Activated naive CD4-positive, alpha-beta T cell treated with anti-CD3 and anti-CD28 coated beads, Interleukin-2, amount 50 U/mL, for 24 hours (primary cell): Measurements from ENCODE around the gene UBA3.

ENCODE experiments used
- H3K27ac Mint-ChIP-seq: one replicate; pipeline ENCODE4 v1.8.0; 2021; ENCODE audit warnings: mild to moderate bottlenecking, mixed read lengths
- H3K27me3 Mint-ChIP-seq: one replicate; pipeline ENCODE4 v1.8.0; 2021; ENCODE audit warnings: mixed read lengths
- H3K36me3 Mint-ChIP-seq: one replicate; pipeline ENCODE4 v1.8.0; 2021; ENCODE audit warnings: mixed read lengths
- H3K4me1 Mint-ChIP-seq: one replicate; pipeline ENCODE4 v1.8.0; 2021; ENCODE audit warnings: mixed read lengths
- H3K4me3 Mint-ChIP-seq: one replicate; pipeline ENCODE4 v1.8.0; 2021; ENCODE audit warnings: mild to moderate bottlenecking, mixed read lengths
- H3K9me3 Mint-ChIP-seq: one replicate; pipeline ENCODE4 v1.8.0; 2021; ENCODE audit warnings: mixed read lengths

The UBA3 gene

GRCh38 chr3:69013253-69014021 is 66.7 kb downstream of the UBA3 start, which contains the start of gene EOGT:
Gene EOGT, minus strand, starts transcription at chr3:69013684. Its CDS starts 3,838 bp downstream, at chr3:69009846.
- Mint-ChIP-seq H3K9me3 (no peaks in the 10 kb centered on the region), H3K4me3 (peak within 1 kb of the TSS; percentile 87), H3K27ac (peak within 1 kb of the TSS; percentile 93), H3K27me3 (no peaks in the 10 kb centered on the region), H3K4me1 (peaks cover 33% of the 10 kb centered on the region), H3K36me3 (peaks cover 6% of the 10 kb centered on the region)

- H3K27ac Mint-ChIP-seq = peak overlapping the region; percentile 89
- no peaks in the 10 kb centered on the region for H3K9me3 Mint-ChIP-seq
- peaks cover 7% of the 10 kb centered on the region for H3K36me3 Mint-ChIP-seq
- no peaks in the 10 kb centered on the region for H3K27me3 Mint-ChIP-seq
- H3K4me3 Mint-ChIP-seq = peak overlapping the region; percentile 87
- peaks cover 33% of the 10 kb centered on the region for H3K4me1 Mint-ChIP-seq
Measured at GRCh38 chr3:69012800-69013252, 67.3 kb downstream of the UBA3 start.

- Mint-ChIP-seq H3K4me3 (peak overlapping the region; percentile 87), H3K27me3 (no peaks in the 10 kb centered on the region), H3K36me3 (peaks cover 7% of the 10 kb centered on the region), H3K27ac (peak overlapping the region; percentile 89), H3K9me3 (no peaks in the 10 kb centered on the region), H3K4me1 (peaks cover 33% of the 10 kb centered on the region)
Measured at GRCh38 chr3:69012100-69012799, 67.9 kb downstream of the UBA3 start.

GRCh38 chr3:69011096-69011730 is 69.0 kb downstream of the UBA3 start:
- H3K27ac Mint-ChIP-seq = peak overlapping the region; percentile 17
- no peaks in the 10 kb centered on the region for H3K9me3 Mint-ChIP-seq
- no peak overlapping the region for H3K4me3 Mint-ChIP-seq
- H3K27me3 Mint-ChIP-seq = no peaks in the 10 kb centered on the region
- H3K4me1 Mint-ChIP-seq = peaks cover 33% of the 10 kb centered on the region
- peaks cover 3% of the 10 kb centered on the region for H3K36me3 Mint-ChIP-seq

- Mint-ChIP-seq H3K4me1 (peaks cover 27% of the 10 kb centered on the region), H3K9me3 (no peaks in the 10 kb centered on the region), H3K36me3 (peaks cover 8% of the 10 kb centered on the region), H3K27me3 (no peaks in the 10 kb centered on the region), H3K27ac (peak overlapping the region; percentile 5), H3K4me3 (no peak overlapping the region)
Measured at GRCh38 chr3:69009559-69010410, 70.4 kb downstream of the UBA3 start.

- H3K36me3 Mint-ChIP-seq = peaks cover 8% of the 10 kb centered on the region
- no peak overlapping the region for H3K4me3 Mint-ChIP-seq
- peaks cover 20% of the 10 kb centered on the region for H3K4me1 Mint-ChIP-seq
- no peak overlapping the region for H3K27ac Mint-ChIP-seq
- H3K27me3 Mint-ChIP-seq = no peaks in the 10 kb centered on the region
- H3K9me3 Mint-ChIP-seq = no peaks in the 10 kb centered on the region
Measured at GRCh38 chr3:69008980-69009379, 71.2 kb downstream of the UBA3 start.

GRCh38 chr3:69005791-69006482 is 74.2 kb downstream of the UBA3 start:
- Mint-ChIP-seq H3K4me3 (no peak overlapping the region), H3K9me3 (no peaks in the 10 kb centered on the region), H3K36me3 (peaks cover 14% of the 10 kb centered on the region), H3K27me3 (no peaks in the 10 kb centered on the region), H3K27ac (no peak overlapping the region), H3K4me1 (peaks cover 9% of the 10 kb centered on the region)

- Mint-ChIP-seq H3K27me3 (no peaks in the 10 kb centered on the region), H3K27ac (no peak overlapping the region), H3K4me1 (peaks cover 4% of the 10 kb centered on the region), H3K9me3 (no peaks in the 10 kb centered on the region), H3K4me3 (no peak overlapping the region), H3K36me3 (peaks cover 14% of the 10 kb centered on the region)
Measured at GRCh38 chr3:69005071-69005790, 74.9 kb downstream of the UBA3 start.
